NCI-H2081 (cell line): ENCODE data around the gene ERMARD.

Experiments used
- DNase-seq, 2 experiments: peaks; one replicate each; lab custom pipeline; 2025; lab: John Stamatoyannopoulos, UW

The ERMARD gene

DNA sequence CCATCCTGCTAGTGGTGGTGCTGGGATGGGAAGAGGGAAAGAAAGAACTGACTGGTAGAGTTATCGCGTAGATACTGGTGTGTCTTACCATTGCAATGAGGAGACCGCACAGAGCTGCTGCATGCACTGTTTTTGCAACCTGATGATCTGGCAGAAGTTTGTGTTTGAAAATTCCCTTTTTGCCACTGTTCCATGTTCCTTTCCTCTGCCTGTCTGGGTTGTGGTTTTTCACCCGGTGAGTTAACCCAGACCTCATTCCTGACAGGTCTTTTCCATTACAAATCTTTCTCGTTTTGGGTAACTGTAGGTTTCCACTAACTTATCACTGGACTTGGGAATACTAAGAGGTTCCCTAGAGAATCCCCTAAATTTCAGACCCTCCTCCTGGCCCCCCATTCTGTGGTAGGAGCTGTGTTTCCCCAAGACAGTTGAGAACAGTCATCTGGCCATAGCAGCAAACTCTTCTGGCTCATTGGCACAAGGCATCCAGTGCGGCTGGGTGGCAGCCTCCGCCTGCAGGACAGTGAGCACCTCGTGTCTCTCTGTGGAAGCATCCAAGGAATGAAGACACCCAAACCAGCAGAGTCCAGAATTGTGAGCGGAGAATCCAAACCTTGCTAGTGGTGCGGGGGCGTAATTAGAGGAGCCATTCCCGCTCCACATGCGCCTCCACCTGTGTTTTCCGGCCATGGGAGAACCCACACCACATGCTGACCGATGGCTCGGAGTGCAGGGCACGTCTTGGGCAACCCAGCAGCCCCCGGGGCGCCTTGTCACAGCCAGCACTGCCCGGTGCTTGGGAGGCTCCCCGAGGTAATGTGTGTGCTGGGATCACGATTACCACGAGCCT, 32.8 kb downstream of the ERMARD start:
- DNase-seq = no peak

DNA sequence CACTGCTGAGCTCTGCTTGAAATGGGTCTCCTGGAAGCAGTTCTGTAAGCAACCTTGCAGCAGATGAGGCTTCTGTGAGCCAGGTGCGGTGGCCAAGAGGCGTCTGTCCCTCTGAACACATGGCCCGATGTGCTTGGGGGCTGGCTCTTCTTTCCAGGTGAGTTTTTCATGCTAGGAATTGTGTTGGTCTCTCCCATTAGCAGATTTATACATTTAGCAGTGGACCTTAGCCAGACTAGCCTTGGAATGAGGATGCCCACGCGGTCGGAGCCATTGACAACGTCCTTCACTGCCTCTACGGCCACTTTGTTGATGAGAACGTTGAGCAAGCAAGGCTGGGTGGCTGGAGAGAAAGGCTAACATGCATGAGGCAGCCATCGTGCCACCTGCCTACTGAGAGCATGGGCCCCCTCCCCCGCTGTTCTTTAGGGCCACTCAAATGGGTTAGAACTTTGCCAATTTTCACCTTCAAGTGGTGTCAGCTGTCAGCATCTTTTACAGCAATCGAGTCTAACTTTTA, 33.5 kb downstream of the ERMARD start:
- DNase-seq = no peak

DNA sequence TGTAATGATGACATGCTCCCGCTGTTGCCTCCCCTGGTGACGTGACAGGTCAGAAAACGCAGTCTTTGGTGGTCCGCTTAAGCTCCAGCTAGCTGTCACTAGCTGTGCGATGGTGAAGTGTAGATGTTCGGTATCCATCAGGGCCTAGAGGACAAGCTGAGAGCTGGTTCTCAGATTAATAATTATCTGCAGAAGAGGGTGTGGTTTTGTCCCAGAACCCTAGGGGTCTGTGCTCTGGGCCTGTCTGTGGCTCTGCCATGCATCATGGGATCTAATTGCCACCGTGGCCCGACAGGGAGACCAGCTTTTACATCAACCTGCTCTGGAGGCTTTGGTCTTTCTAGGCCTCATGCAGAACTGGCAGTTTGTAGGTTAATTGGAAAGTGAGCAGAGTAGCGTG, 34.1 kb downstream of the ERMARD start:
- DNase-seq = no peak

GRCh38 chr6:169786349-169786748, 34.9 kb downstream of the ERMARD start:
- DNase-seq = no peak

DNA sequence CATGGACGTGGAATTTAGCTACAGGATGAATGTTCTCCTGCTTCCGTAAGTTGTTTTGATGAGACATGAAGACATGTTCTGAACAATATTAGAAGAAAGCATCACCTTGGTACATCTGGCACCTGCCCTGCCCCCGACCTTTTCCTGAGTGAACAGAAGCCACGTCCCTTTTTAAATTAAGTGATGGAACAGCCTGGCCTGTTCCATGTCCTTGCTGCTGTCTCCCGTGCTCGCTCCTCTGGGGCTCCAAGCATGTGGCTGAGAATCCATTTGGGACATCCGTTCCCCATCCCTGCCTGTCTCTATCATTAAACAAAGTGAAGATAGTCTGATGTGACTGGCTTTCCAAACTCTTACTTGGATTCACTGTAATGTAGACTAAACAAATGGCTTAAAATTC, 36.4 kb downstream of the ERMARD start:
- DNase-seq = no peak

GRCh38 chr6:169788809-169789145, 37.4 kb downstream of the ERMARD start:
- no peak for DNase-seq

DNA sequence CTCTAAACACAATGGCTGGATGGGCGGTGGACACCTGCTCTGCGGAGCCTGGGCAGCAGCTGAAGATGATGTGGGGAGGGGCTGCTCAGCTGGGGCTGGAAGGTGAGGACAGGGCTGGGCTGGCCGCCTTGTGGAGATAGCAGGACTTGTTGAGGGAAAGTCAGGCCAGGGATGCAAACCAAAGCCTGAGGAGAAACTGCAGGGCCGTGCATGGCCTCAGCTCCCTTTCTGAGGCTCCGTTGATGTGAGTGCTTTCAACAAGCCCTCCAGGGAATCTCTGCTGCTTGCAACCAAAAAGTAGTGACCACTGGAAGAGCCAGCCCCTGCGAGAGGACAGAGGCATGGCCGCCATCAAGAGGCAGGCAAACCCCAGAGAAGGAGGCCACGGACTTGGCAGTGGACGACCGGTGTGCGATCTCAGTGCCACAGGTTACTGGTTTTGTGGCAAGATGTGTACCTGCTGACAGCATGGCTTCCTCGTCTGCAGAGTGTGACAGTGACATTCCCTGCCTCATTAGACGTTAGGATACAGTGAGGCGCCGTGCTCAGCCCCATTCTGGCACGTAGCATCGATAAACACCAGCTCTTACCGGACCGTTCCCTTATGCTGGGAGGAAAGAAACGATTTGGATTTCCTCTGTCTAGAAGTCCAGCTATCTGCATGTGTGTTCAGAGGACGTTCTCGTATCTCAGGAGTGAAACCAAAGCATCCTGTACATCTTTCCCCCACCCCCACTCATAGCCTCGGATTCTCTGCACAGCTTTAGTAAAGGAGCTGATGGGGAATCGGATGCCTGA, 37.9 kb downstream of the ERMARD start:
- DNase-seq = no peak

GRCh38 chr6:169789944-169790927, 38.8 kb downstream of the ERMARD start:
- peak; percentile 67 to 72 for DNase-seq

DNA sequence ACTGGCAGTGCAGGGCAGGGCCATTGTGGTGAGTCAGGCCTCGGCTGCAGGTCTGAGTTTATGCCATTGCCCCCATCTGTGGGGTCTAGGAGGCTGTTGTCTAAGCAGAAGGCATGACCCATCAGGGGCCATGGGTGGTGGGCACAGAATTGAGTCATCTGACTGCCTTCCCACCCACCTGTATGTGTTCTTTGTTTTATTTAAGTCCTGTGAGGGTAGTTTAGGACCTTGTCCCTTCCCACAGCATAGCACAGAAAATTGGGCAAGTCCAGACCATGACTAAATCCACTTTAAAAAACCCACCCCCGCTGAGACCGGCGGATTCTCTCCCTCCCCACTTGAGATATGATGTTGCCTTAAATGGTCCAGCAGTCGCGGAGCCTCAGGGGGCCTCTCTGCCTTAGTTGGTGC, 40.3 kb downstream of the ERMARD start:
- DNase-seq = no peak

GRCh38 chr6:169792306-169793015, 41.0 kb downstream of the ERMARD start:
- DNase-seq = no peak

- DNase-seq = no peak
Observed at GRCh38 chr6:169793408-169793807, 42.0 kb downstream of the ERMARD start.

- DNase-seq = peak in 1 of 2 experiments; percentile 50
Observed at GRCh38 chr6:169794317-169795055, 43.1 kb downstream of the ERMARD start.

GRCh38 chr6:169795196-169795595, 43.8 kb downstream of the ERMARD start:
- no peak for DNase-seq

DNA sequence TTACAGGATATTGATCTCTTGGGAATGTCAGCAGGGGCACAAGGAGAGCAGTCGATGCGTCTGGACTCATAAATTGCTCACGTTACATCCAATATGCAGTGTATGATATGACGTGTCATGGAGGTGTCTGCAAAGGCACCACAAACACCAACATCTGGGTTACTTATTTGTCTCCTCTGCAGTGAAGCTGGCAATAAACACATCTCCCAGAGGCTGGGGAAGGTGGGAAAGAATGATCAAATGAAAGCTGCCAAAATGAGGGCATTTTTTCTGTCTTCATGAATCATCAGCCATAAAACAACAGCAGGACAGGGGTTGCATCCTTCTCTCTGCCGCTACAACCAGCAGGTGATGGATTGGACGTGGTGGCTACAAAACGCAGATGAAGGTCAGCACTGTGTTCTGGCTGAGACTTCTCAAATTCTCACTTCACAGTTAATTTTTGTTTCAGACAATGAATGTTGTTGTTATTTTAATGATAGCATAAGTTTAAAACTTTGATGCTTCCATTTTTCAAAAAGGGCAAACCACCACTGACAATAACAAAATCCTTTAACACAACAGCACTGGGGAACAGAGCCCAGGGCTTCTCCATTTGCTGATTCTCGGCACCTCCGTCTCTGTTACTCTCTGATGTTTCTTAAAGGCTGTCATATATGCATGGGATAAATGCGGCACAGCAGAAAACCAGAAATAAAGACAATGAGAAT, 47.5 kb downstream of the ERMARD start:
- no peak for DNase-seq

DNA sequence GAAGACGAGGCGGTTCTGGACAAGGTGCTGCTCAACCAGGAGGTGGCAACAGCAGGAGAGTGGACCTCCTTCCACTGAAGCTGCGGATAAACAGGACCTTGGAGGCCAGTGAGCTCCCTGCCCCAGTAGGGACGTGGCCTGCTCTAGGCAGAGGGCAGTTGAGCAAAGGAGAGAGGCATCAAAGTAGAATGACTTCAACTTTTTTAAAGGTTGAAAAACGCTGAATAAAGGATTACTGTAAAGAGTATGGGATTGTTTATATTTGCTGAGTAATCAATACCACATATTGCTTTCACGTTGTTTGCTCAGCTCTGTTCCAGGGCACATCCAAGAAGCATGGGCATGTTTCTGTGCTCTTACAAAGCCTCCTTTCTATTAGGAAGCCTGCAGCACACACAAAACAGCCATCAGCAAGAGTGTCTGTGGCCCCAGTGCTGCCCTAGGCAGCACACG, 48.1 kb downstream of the ERMARD start:
- no peak for DNase-seq

DNA sequence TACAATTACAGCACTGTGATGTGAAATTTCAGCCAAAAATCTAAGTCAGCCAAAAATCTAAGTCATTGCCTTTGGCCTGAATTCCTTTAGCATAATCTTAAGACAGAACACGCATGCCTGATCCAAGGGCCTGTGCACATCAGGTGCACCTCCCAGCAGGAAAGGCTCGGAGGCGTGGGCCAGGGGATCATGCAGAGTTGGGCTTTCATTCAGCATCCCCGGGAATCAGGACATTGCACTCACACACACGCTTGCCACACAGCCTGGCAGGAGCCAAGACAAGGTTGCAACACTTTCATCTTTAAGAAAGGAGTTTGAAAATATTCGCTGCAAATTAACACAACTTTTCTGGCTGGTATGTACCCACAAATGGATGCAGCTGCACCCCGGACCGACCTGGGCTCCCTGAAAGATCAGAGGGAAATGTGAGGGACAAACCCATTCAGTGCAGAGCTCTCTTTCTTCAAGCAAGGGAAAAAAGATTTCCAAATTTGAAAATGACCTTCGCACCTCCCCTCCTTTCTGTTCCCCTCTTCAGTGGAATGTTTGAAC, 48.8 kb downstream of the ERMARD start:
- DNase-seq = no peak

- peak; percentile 23 to 63 for DNase-seq
Observed at GRCh38 chr6:169800668-169801395, 49.4 kb downstream of the ERMARD start.

DNA sequence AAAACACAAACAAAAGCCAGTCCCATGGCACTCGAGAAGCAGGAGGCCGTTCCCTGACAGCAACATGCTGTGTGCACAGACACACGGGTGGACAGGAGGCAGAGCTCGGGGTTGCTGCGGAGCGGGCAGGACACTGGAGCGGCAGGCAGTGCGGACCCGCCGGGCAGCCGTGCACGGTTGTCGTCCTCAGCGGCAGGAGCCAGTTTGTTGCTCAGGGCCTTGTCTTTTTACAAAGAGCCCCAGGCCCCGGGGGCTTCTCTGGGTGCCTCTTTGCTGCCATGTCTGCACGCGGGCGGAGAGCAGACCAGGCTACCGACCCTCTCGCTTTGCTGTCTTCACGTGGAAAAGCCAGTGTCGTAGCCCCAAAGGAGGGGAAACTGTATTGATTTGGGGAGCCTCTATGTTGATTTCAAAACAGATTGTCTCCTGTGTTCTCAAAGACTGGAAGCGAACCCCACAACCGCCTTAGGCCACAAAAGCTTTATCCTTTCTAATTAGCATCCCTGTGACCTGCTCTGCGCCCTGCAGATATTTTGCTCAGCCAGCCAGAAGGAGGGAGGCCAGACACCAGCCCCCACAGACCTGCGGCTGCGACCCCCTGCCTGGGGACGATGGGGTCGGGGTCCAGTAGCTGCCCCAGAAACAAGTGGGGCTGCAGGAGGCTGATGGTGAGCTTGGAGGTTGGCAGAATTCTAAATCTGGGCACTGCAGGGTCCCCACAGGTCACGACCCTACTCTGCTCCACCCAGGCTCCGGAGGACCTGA, 50.2 kb downstream of the ERMARD start:
- no peak for DNase-seq
